ENCODE measurements around the gene SLC28A3. TPM values are rescaled to one million over a fixed set of nuclear protein-coding genes. Genes with fewer than 3 reads are reported as not detected.

SLC28A3 gene
- total RNA-seq, 4 donors from 2014 or later: 0.15 to 0.22 TPM; not detected in 2

DNA sequence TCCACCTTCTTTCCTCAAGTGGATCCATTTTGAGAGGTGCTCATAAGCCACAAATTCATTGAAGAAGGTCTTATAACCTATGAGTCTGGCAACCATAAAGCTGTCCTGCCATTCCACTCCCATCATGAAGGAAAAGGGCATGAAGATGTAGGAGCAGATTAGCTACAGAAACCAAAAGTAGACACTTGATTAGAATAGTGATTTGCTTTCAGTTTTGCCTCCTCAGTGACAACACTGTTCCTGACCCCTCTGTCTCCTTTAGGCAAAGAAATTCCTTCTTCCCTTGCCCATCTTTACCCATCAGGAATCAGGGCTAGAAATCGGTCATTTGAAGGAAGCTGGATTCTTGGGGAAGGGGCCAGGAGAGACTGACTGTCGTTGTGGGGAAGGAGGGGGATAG is 55.2 kb downstream of the SLC28A3 start:
- Histone ChIP-seq H3K36me3 (no peaks in the 10 kb centered on the region), H3K27ac (no peak overlapping the region), H3K27me3 (no peaks in the 10 kb centered on the region), H3K4me3 (replicated peaks in 1 of 3) (no peak overlapping the region), H3K9me3 (no peaks in the 10 kb centered on the region), H3K4me1 (peaks cover 8 to 20% of the 10 kb centered on the region in 2 donors)
- intact Hi-C loops (cut with DNase I): no loop called here
- WGBS, 2 donors: 75% methylated on average over 2 of the region's 2 CpGs
- no peak for TF ChIP-seq POLR2A (IDR thresholded peaks at IDR 0.05)
- no peak for TF ChIP-seq CTCF (IDR thresholded peaks at IDR 0.05)
- no peak for DNase-seq

DNA sequence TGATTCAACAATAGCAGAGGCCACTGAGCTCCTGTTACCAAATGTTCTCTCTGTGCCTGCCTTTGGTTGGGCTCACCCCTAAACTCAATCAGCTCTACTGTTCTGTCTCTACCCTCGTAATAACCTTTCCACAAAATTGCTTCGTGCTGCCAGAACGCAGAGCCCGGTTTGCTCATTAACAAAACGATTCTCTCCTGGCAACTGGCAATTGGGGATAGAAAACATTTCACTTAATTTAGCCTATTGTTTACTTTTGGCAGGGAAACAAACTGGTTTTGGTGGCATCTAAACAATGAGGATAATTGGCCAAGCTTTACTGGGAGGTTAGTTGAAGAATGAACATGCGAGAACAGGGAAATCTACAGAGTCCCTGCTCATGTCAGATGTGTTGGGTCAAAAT is 56.6 kb downstream of the SLC28A3 start:
- Histone ChIP-seq H3K36me3 (no peaks in the 10 kb centered on the region), H3K27me3 (no peaks in the 10 kb centered on the region), H3K9me3 (no peaks in the 10 kb centered on the region), H3K27ac (no peak overlapping the region), H3K4me3 (replicated peaks in 1 of 3) (no peak overlapping the region), H3K4me1 (peaks cover 8 to 20% of the 10 kb centered on the region in 2 donors)
- TF ChIP-seq CTCF (IDR thresholded peaks at IDR 0.05): no peak
- TF ChIP-seq POLR2A (IDR thresholded peaks at IDR 0.05): no peak
- WGBS, 2 donors: 81 to 83% methylated on average over 6 of the region's 6 CpGs
- intact Hi-C loops (cut with DNase I): loop anchor here (5.0 kb wide), 1 partner anchor 52 kb away; no protein-coding TSS in a partner anchor
- no peak for DNase-seq

DNA sequence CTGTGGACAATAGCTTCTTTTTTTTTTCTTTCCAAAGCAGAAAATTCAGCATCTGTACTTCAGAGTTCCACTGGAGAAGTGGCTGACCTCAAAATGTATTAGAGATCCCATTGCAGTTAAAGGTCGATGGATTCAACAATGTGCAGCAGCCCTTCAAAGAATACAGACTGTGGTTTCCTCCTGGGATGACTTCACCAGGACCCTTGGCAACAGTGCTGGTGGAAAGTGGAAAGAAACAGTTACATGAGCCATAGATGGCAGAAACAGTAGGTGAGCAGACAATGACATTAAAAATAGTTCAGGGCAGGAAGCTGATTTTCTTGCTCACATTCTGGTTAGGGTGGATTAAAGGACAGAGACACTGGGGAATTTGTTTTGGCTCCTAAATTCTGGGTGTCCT is 62.4 kb downstream of the SLC28A3 start:
- 44 to 52% methylated on average over 1 of the region's 1 CpG for WGBS, 2 donors
- Histone ChIP-seq H3K27ac (no peak overlapping the region), H3K4me3 (replicated peaks in 1 of 3) (no peak overlapping the region), H3K9me3 (no peaks in the 10 kb centered on the region), H3K36me3 (no peaks in the 10 kb centered on the region), H3K27me3 (no peaks in the 10 kb centered on the region), H3K4me1 (peaks cover 7 to 13% of the 10 kb centered on the region in 2 donors)
- no peak for TF ChIP-seq CTCF (IDR thresholded peaks at IDR 0.05)
- TF ChIP-seq POLR2A (IDR thresholded peaks at IDR 0.05): no peak
- DNase-seq: no peak
- intact Hi-C loops (cut with DNase I): no loop called here

DNA sequence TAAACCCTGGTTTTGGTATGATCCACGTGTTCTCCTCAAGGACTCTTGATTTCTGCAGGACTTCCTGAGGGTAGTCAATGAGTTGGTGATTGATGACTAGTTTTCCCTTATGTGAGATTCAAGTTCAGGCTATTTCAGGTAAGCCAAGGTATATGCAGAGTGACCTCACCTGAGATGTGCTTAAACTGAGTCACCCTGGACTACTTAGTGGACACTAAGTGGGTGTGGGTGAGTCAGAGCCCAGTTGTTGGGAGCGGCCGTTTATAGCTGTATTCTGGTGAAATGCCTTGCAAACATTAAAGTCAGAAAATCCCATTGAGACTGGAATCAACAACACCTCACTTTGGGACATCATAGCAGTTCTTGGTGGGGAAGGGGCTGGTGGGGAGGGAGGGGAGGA is 62.9 kb downstream of the SLC28A3 start:
- H3K9me3 ChIP-seq: no peaks in the 10 kb centered on the region
- H3K36me3 ChIP-seq: no peaks in the 10 kb centered on the region
- H3K27ac ChIP-seq: no peak overlapping the region
- TF ChIP-seq CTCF (IDR thresholded peaks at IDR 0.05) (no peak), POLR2A (IDR thresholded peaks at IDR 0.05) (no peak)
- 75 to 85% methylated on average over 3 of the region's 3 CpGs for WGBS, 2 donors
- H3K27me3 ChIP-seq: no peaks in the 10 kb centered on the region
- intact Hi-C loops (cut with DNase I): no loop called here
- no peak overlapping the region for H3K4me3 ChIP-seq (replicated peaks in 1 of 3)
- H3K4me1 ChIP-seq: peaks cover 2 to 12% of the 10 kb centered on the region in 2 donors
- no peak for DNase-seq

GRCh38 chr9:84276741-84277140 is 63.8 kb downstream of the SLC28A3 start:
- no peak for DNase-seq
- H3K36me3 ChIP-seq: no peaks in the 10 kb centered on the region
- H3K9me3 ChIP-seq: no peaks in the 10 kb centered on the region
- H3K27ac ChIP-seq: no peak overlapping the region
- 86 to 89% methylated on average over 3 of the region's 3 CpGs for WGBS, 2 donors
- no peak overlapping the region for H3K4me3 ChIP-seq (replicated peaks in 1 of 3)
- TF ChIP-seq CTCF (IDR thresholded peaks at IDR 0.05) (no peak), POLR2A (IDR thresholded peaks at IDR 0.05) (no peak)
- intact Hi-C loops (cut with DNase I): no loop called here
- H3K4me1 ChIP-seq: peaks cover 6 to 12% of the 10 kb centered on the region in 2 donors
- H3K27me3 ChIP-seq: no peaks in the 10 kb centered on the region

Measured in thyroid gland (tissue), 4 donors.